Epithelial cell of proximal tubule (primary cell): ENCODE results near the gene SCP2. TPM values are rescaled to one million over a fixed set of nuclear protein-coding genes. Genes with fewer than 3 reads are reported as not detected.

Experiments
- DNase-seq: peaks from one replicate; pipeline ENCODE4 v3.0.0-alpha.2; 2011; ENCODE audit warnings: low read depth
- H3K4me3 ChIP-seq: 2 replicates; pipeline ENCODE4 v1.5.1; 2011; ENCODE audit warnings: low read depth, mild to moderate bottlenecking, low read length
- total RNA-seq: library from RNA; depleted of rRNA; stranded (reverse); fragments of >200 nt; gene quantifications from 2 replicates; pipeline ENCODE4 v1.2.3, GENCODE V29; 2015
- TF ChIP-seq, protein P1 (sequence below): conservative IDR thresholded peaks from 2 replicates; pipeline ENCODE4 v1.5.1; 2012; ENCODE audit warnings: low read depth, mild to moderate bottlenecking, low read length

The SCP2 gene
- total RNA-seq, 1 donor from 2014 or later: 110 TPM

- TF ChIP-seq, protein P1, sequence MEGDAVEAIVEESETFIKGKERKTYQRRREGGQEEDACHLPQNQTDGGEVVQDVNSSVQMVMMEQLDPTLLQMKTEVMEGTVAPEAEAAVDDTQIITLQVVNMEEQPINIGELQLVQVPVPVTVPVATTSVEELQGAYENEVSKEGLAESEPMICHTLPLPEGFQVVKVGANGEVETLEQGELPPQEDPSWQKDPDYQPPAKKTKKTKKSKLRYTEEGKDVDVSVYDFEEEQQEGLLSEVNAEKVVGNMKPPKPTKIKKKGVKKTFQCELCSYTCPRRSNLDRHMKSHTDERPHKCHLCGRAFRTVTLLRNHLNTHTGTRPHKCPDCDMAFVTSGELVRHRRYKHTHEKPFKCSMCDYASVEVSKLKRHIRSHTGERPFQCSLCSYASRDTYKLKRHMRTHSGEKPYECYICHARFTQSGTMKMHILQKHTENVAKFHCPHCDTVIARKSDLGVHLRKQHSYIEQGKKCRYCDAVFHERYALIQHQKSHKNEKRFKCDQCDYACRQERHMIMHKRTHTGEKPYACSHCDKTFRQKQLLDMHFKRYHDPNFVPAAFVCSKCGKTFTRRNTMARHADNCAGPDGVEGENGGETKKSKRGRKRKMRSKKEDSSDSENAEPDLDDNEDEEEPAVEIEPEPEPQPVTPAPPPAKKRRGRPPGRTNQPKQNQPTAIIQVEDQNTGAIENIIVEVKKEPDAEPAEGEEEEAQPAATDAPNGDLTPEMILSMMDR: no peak
- no peak for DNase-seq
- no peak overlapping the region for H3K4me3 ChIP-seq
Observed at GRCh38 chr1:53066488-53066887, 139.4 kb downstream of the SCP2 start.

- no peak for DNase-seq
- TF ChIP-seq, protein P1: no peak
- H3K4me3 ChIP-seq: no peak overlapping the region
Observed at GRCh38 chr1:53066891-53067738, 140.0 kb downstream of the SCP2 start.

GRCh38 chr1:53067886-53068285 lies 140.8 kb downstream of the SCP2 start:
- DNase-seq: no peak
- H3K4me3 ChIP-seq: no peak overlapping the region
- TF ChIP-seq, protein P1: no peak

DNA sequence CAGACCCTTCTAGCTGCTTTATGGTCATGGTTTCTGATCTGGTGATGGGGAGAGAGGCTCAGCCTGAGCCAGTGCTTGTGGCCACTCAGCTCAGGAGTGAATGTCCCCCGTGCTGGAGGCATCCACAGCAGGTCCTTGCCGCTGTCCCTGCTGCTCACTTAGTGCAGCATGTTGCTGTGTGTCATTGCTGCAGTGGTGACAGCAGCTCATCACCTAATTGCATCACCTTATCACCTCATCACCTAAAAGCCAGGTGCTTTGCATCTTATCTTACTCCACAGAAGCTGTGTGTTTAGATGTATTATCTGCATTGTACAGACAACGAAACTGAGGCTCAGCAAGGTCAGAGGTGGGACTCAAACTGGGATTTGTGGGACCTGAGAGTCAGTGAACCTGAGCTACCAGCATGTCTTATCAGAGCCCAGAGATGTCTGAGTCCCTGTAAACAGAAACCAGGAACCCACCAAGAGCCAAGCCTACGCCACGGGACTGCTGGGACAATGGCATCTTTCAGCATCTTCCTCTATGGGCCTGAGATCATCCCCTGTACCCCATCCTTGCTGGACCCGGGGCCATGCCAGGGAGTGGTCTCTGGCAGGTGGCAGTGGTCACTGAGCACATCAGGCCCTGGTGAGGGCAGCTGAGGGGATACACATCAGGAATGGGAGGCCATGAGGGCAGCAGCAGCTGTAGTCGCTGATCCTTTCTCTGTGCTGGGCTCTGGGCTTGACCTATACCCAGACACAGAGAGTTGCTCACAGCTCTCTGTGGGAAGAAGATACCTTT lies 141.4 kb downstream of the SCP2 start:
- TF ChIP-seq, protein P1: no peak
- no peak for DNase-seq
- no peak overlapping the region for H3K4me3 ChIP-seq

DNA sequence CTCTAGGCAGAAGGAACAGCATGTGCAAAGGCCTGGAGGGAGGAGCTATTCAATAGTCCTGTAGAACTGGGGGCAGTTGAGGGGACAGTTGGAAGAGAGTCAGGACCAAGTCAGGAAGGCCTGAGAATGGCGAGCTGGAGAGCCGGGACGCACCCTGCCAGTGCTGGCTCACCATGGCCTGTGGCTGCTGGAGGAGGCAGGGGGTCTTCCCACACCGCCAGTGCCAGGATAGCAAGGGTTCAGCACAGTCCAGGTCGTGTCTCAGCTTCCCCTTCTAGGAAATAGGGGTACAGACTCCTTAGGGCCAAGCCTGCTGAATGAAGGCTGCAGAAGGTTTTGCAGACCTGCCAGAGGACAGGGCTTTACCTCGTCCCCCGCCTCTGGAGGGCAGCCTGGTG lies 142.2 kb downstream of the SCP2 start:
- no peak overlapping the region for H3K4me3 ChIP-seq
- DNase-seq: no peak
- TF ChIP-seq, protein P1: no peak

DNA sequence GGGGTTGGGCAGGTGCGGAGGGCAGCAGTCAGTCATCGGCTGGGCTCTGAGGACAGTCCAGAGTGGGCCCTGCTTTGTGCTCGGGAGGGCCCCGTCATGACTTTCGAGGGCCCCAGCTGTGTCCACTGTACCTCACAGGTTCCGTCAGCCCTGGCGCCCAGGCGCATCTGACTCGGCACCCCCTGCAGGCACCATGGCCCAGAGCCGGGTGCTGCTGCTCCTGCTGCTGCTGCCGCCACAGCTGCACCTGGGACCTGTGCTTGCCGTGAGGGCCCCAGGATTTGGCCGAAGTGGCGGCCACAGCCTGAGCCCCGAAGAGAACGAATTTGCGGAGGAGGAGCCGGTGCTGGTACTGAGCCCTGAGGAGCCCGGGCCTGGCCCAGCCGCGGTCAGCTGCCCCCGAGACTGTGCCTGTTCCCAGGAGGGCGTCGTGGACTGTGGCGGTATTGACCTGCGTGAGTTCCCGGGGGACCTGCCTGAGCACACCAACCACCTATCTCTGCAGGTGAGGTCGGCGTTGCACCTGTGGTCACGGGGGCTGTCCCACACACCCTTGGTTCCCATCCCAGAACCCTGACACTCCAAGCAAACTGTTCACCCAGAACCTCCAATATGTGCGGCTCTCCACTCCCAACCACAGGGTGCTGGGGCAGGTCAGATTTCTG lies 142.7 kb downstream of the SCP2 start:
- no peak for DNase-seq
- H3K4me3 ChIP-seq: no peak overlapping the region
- TF ChIP-seq, protein P1: no peak
